Parathyroid adenoma (tissue), 2 donors: ENCODE data around the gene IL17RE.

Experiments used
- H2AFZ ChIP-seq: fragments of 300-600 bp; sonication (generic); one replicate; pipeline ENCODE4 v1.7.0; 2017; ENCODE audit warnings: antibody characterized with exemption, mild to moderate bottlenecking
- H3K27ac ChIP-seq: fragments of 300-600 bp; sonication (generic); one replicate; pipeline ENCODE4 v1.7.0; 2017
- H3K27me3 ChIP-seq: fragments of 300-600 bp; sonication (generic); one replicate; pipeline ENCODE4 v1.7.0; 2017; ENCODE audit warnings: low read length; ENCODE audit not compliant: control insufficient read depth, insufficient read depth
- H3K36me3 ChIP-seq: fragments of 300-600 bp; sonication (generic); one replicate; pipeline ENCODE4 v1.7.0; 2017; ENCODE audit warnings: low read length; ENCODE audit not compliant: control insufficient read depth, insufficient read depth
- H3K4me1 ChIP-seq: fragments of 300-600 bp; sonication (generic); one replicate; pipeline ENCODE4 v1.7.0; 2017; ENCODE audit warnings: control low read depth
- H3K4me2 ChIP-seq: fragments of 300-600 bp; sonication (generic); one replicate; pipeline ENCODE4 v1.7.0; 2017; ENCODE audit warnings: low read length
- H3K4me3 ChIP-seq: fragments of 300-600 bp; sonication (generic); one replicate; pipeline ENCODE4 v1.7.0; 2017; ENCODE audit warnings: low read depth, low read length
- H3K79me2 ChIP-seq: fragments of 300-600 bp; sonication (generic); one replicate; pipeline ENCODE4 v1.7.0; 2017; ENCODE audit warnings: control low read depth
- H3K9ac ChIP-seq: fragments of 300-600 bp; sonication (generic); one replicate; pipeline ENCODE4 v1.7.0; 2017; ENCODE audit warnings: mild to moderate bottlenecking
- H3K9me3 ChIP-seq: fragments of 300-600 bp; sonication (generic); one replicate; pipeline ENCODE4 v1.7.0; 2017; ENCODE audit warnings: low read length; ENCODE audit not compliant: control insufficient read depth
- TF ChIP-seq, protein P1 (sequence below): fragments of 300-600 bp; sonication (generic); IDR thresholded peaks from one replicate; pipeline ENCODE4 v1.7.0; 2017; ENCODE audit warnings: antibody characterized with exemption, mild to moderate bottlenecking
- donor health status: primary hyperparathyroidism.

The IL17RE gene

GRCh38 chr3:9881441-9881840 is 21.2 kb upstream of the IL17RE start:
- TF ChIP-seq, protein P1, sequence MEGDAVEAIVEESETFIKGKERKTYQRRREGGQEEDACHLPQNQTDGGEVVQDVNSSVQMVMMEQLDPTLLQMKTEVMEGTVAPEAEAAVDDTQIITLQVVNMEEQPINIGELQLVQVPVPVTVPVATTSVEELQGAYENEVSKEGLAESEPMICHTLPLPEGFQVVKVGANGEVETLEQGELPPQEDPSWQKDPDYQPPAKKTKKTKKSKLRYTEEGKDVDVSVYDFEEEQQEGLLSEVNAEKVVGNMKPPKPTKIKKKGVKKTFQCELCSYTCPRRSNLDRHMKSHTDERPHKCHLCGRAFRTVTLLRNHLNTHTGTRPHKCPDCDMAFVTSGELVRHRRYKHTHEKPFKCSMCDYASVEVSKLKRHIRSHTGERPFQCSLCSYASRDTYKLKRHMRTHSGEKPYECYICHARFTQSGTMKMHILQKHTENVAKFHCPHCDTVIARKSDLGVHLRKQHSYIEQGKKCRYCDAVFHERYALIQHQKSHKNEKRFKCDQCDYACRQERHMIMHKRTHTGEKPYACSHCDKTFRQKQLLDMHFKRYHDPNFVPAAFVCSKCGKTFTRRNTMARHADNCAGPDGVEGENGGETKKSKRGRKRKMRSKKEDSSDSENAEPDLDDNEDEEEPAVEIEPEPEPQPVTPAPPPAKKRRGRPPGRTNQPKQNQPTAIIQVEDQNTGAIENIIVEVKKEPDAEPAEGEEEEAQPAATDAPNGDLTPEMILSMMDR = no peak
- no peak overlapping the region for H3K4me3 ChIP-seq
- no peaks in the 10 kb centered on the region for H3K27me3 ChIP-seq
- H3K4me1 ChIP-seq = no peaks in the 10 kb centered on the region
- no peak overlapping the region for H3K27ac ChIP-seq
- H3K36me3 ChIP-seq = no peaks in the 10 kb centered on the region
- H3K9me3 ChIP-seq = no peaks in the 10 kb centered on the region
- no peak overlapping the region for H3K4me2 ChIP-seq
- no peak overlapping the region for H3K9ac ChIP-seq
- no peaks in the 10 kb centered on the region for H3K79me2 ChIP-seq
- no peak overlapping the region for H2AFZ ChIP-seq

- no peaks in the 10 kb centered on the region for H3K27me3 ChIP-seq
These were observed 18.7 kb upstream of the IL17RE start for GRCh38 chr3:9883706-9884554.

DNA sequence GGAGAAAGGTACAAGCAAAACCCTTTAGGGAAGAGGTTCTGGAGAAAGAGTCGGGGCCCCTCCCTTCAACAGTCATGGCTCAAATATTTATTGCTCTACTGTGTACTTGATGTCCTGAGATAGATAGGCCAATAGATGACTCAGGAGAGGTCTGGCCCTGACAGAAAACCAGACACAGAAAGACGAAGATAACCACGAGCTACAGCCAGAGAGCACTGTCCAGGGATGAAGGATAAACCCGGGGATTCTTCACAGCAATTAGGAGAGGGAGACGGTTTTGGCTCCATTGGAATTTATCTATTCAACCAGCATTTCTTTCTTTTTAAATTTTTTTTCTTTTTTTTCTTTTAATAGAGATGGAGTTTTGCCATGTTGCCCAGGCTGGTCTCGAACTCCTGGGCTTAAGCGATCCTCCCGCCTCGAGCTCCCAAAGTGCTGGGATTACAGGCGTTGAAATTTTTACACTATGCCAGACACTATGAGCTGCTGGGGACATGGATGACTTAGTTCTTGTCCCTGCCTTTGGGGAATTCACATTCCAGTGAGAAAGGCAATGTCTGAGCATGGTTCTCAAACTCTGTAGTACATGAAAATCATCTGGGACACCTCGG is 18.0 kb upstream of the IL17RE start:
- TF ChIP-seq, protein P1 = no peak
- no peak overlapping the region for H3K27ac ChIP-seq
- no peak overlapping the region for H2AFZ ChIP-seq
- no peaks in the 10 kb centered on the region for H3K9me3 ChIP-seq
- no peak overlapping the region for H3K9ac ChIP-seq
- H3K4me3 ChIP-seq = no peak overlapping the region
- no peaks in the 10 kb centered on the region for H3K4me1 ChIP-seq
- no peaks in the 10 kb centered on the region for H3K36me3 ChIP-seq
- H3K27me3 ChIP-seq = no peaks in the 10 kb centered on the region
- no peak overlapping the region for H3K4me2 ChIP-seq
- H3K79me2 ChIP-seq = no peaks in the 10 kb centered on the region

More at GRCh38 chr3:9883706-9884554, 18.7 kb upstream of the IL17RE start:
- Histone ChIP-seq H3K36me3 (no peaks in the 10 kb centered on the region), H3K4me1 (no peaks in the 10 kb centered on the region), H3K9me3 (no peaks in the 10 kb centered on the region), H3K79me2 (no peaks in the 10 kb centered on the region), H3K4me3 (no peak overlapping the region), H3K27ac (no peak overlapping the region), H2AFZ (no peak overlapping the region), H3K9ac (no peak overlapping the region), H3K4me2 (no peak overlapping the region)
- TF ChIP-seq, protein P1 = no peak

DNA sequence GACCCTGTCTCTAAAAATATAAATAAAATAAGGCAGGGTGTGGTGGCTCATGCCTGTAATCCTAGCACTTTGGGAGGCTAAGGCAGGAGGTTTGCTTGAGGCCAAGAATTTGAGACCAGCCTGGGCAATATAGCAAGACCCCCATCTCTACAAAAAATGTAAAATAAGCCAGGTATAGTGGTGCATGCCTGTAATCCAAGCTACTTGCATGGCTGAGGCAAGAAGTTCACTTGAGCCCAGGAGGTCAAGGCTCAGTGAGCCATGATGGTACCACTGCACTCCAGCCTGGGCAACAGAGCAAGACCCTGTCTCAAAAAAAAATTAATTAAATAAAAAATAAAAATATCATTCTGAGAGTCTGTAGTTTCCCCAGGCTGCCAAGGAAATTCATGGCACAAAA is 16.3 kb upstream of the IL17RE start:
- Histone ChIP-seq H3K4me1 (peaks cover 3% of the 10 kb centered on the region), H3K9ac (no peak overlapping the region), H3K4me3 (no peak overlapping the region)

More for the DNA sequence above, 16.3 kb upstream of the IL17RE start:
- Histone ChIP-seq H3K9me3 (no peaks in the 10 kb centered on the region), H3K36me3 (no peaks in the 10 kb centered on the region), H3K79me2 (peaks cover 3% of the 10 kb centered on the region), H3K27ac (no peak overlapping the region), H3K27me3 (no peaks in the 10 kb centered on the region), H3K4me2 (no peak overlapping the region), H2AFZ (no peak overlapping the region)
- TF ChIP-seq, protein P1 = no peak
